AG09309 (cell line): Measurements from ENCODE around the gene KRTAP10-8.

Experiments
- DNase-seq: peaks from one replicate; pipeline ENCODE4 v3.0.0-alpha.2; 2010; ENCODE audit warnings: low read depth
- H3K4me3 ChIP-seq: 2 replicates; pipeline ENCODE4 v1.5.1; 2011; ENCODE audit warnings: mild to moderate bottlenecking, low read depth, low read length, moderate library complexity; ENCODE audit not compliant: control insufficient read depth
- TF ChIP-seq, protein P1 (sequence below): IDR thresholded peaks from 2 replicates; pipeline ENCODE4 v1.5.1; 2011; ENCODE audit warnings: mild to moderate bottlenecking, low read depth, low read length, inconsistent platforms; ENCODE audit not compliant: insufficient read depth, control insufficient read depth; ENCODE audit errors: missing control alignments

The KRTAP10-8 gene

GRCh38 chr21:44650973-44651675 is 39.2 kb downstream of the KRTAP10-8 start:
- no peak overlapping the region for H3K4me3 ChIP-seq
- no peak for DNase-seq
- TF ChIP-seq, protein P1, sequence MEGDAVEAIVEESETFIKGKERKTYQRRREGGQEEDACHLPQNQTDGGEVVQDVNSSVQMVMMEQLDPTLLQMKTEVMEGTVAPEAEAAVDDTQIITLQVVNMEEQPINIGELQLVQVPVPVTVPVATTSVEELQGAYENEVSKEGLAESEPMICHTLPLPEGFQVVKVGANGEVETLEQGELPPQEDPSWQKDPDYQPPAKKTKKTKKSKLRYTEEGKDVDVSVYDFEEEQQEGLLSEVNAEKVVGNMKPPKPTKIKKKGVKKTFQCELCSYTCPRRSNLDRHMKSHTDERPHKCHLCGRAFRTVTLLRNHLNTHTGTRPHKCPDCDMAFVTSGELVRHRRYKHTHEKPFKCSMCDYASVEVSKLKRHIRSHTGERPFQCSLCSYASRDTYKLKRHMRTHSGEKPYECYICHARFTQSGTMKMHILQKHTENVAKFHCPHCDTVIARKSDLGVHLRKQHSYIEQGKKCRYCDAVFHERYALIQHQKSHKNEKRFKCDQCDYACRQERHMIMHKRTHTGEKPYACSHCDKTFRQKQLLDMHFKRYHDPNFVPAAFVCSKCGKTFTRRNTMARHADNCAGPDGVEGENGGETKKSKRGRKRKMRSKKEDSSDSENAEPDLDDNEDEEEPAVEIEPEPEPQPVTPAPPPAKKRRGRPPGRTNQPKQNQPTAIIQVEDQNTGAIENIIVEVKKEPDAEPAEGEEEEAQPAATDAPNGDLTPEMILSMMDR = no peak

GRCh38 chr21:44653123-44653522 is 41.2 kb downstream of the KRTAP10-8 start:
- no peak for DNase-seq
- no peak overlapping the region for H3K4me3 ChIP-seq
- TF ChIP-seq, protein P1 = no peak

- H3K4me3 ChIP-seq = no peak overlapping the region
- no peak for DNase-seq
- TF ChIP-seq, protein P1 = no peak
Measured at GRCh38 chr21:44653656-44654575, 42.0 kb downstream of the KRTAP10-8 start.

DNA sequence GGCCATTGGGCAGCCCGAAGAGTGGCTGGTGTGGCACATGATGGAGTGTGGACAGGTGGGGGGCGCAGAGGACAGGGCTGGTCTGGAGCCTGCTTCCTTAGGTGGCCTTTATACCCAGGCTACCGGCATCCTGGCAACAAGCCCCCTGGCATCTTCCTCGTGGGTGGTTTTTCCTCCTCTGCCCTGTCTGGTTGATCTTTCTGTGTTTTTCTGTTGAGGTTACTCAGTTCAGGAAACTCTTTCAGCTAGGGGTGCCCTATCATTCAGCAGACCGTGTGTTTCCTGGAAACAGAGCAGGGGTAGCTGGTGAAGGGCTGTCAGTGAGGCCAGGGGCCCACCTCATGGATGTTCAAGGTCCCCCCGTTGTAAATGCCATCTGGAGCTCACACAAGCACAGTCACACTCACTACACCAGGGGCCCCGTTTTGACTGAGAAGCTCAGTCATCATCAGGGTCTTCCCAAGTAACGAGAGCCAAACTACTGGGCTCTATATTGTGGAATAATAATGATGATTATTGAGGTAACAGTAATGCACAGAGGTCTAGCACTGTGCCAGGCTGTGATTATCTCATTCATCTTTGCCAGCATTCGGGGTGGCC is 42.8 kb downstream of the KRTAP10-8 start, which contains the start of gene KRTAP12-4:
TSS of gene KRTAP12-4 (minus strand) at position 84 of the 600 bp plus-strand sequence. CDS start at position 39, 45 bp downstream.
- TF ChIP-seq, protein P1 = no peak
- no peak for DNase-seq
- no peak within 1 kb of the TSS for H3K4me3 ChIP-seq

DNA sequence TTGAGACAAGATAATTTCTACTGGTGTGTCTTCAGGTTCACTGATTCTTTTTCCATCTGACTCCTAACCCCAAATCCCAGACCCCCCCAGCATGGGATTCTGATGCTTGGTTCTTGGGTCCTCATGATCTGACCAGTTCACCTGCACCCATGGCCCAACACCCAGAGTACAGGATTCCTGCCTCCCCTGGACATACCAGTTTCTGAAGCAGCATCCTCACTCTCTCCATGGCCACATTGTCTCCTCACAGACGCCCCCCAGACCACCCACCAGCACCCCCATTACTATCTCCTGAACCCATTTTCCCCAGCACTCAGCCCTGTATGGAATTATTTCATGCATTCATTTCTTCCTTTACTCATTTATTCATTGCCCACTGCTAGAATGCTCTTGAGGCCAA is 45.0 kb downstream of the KRTAP10-8 start:
- H3K4me3 ChIP-seq = no peak overlapping the region
- no peak for DNase-seq
- TF ChIP-seq, protein P1 = no peak
